Effector CD4-positive, alpha-beta T cell (primary cell): Measurements from ENCODE around the gene SRBD1.

ENCODE experiments used
- DNase-seq: peaks from one replicate; pipeline ENCODE4 v3.0.0-alpha.2; 2020
- total RNA-seq: gene quantifications from one replicate; lab custom pipeline; 2026; lab: John Stamatoyannopoulos, UW

The SRBD1 gene
- total RNA-seq: 22.3 reads per million, percentile 49 among the genes with 10 or more reads in this experiment

GRCh38 chr2:45611020-45611859 lies at the start of gene SRBD1:
Gene SRBD1, minus strand, starts transcription at chr2:45611267. Its CDS starts 5,826 bp downstream, at chr2:45605441.
- DNase-seq: peak; percentile 70

- DNase-seq: no peak
These were observed 43.2 kb upstream of the SRBD1 start for GRCh38 chr2:45654250-45654649.

- no peak for DNase-seq
These were observed 42.3 kb upstream of the SRBD1 start for GRCh38 chr2:45653122-45653913.

GRCh38 chr2:45652090-45653031 lies 41.3 kb upstream of the SRBD1 start:
- peak; percentile 27 for DNase-seq

- peak; percentile 34 for DNase-seq
These were observed 40.5 kb upstream of the SRBD1 start, which contains the start of gene PRKCE for GRCh38 chr2:45651415-45652089. Gene PRKCE, plus strand, starts transcription at chr2:45651675.

- DNase-seq: peak; percentile 94
These were observed 39.9 kb upstream of the SRBD1 start for GRCh38 chr2:45650851-45651414.

- DNase-seq: peak; percentile 46
These were observed 39.1 kb upstream of the SRBD1 start for GRCh38 chr2:45649858-45650811.

- DNase-seq: no peak
These were observed 38.4 kb upstream of the SRBD1 start for GRCh38 chr2:45649462-45649857.

- no peak for DNase-seq
These were observed 37.6 kb upstream of the SRBD1 start for GRCh38 chr2:45648636-45649035.

GRCh38 chr2:45647986-45648520 lies 37.0 kb upstream of the SRBD1 start:
- no peak for DNase-seq

GRCh38 chr2:45647356-45647755 lies 36.3 kb upstream of the SRBD1 start:
- DNase-seq: no peak

GRCh38 chr2:45646289-45646688 lies 35.2 kb upstream of the SRBD1 start:
- no peak for DNase-seq

- DNase-seq: peak; percentile 71
These were observed 32.8 kb upstream of the SRBD1 start for GRCh38 chr2:45643543-45644542.

- no peak for DNase-seq
These were observed 32.0 kb upstream of the SRBD1 start for GRCh38 chr2:45643095-45643494.

GRCh38 chr2:45640576-45640975 lies 29.5 kb upstream of the SRBD1 start:
- DNase-seq: no peak

- no peak for DNase-seq
These were observed 26.4 kb upstream of the SRBD1 start for GRCh38 chr2:45637440-45637839.

GRCh38 chr2:45636008-45636407 lies 24.9 kb upstream of the SRBD1 start:
- DNase-seq: no peak

GRCh38 chr2:45634223-45634622 lies 23.2 kb upstream of the SRBD1 start:
- no peak for DNase-seq

- DNase-seq: no peak
These were observed 20.9 kb upstream of the SRBD1 start for GRCh38 chr2:45631955-45632354.
